Large intestine (tissue), 3 donors: ENCODE data around the gene PLEKHM3. TPM values are rescaled to one million over a fixed set of nuclear protein-coding genes. Genes with fewer than 3 reads are reported as not detected.
A peak's percentile ranks its signal among the peaks of the same experiment; 100 is the strongest.

Source experiments
- DNase-seq, 2 donors: peaks; one replicate each; pipeline versions ENCODE4 v3.0.0 to v3.0.0-alpha.2; 2013
- H3K27ac ChIP-seq: one replicate; pipeline ENCODE4 v1.5.1; 2013; ENCODE audit warnings: low read length
- H3K27me3 ChIP-seq: 2 replicates; pipeline ENCODE4 v1.6.1; 2013; ENCODE audit warnings: low read length; ENCODE audit not compliant: control insufficient read depth, insufficient read depth
- H3K36me3 ChIP-seq: 2 replicates; pipeline ENCODE4 v1.6.1; 2013; ENCODE audit warnings: low read length; ENCODE audit not compliant: control insufficient read depth, insufficient read depth
- H3K4me1 ChIP-seq: one replicate; pipeline ENCODE4 v1.6.1; 2013; ENCODE audit warnings: low read length; ENCODE audit not compliant: control insufficient read depth, insufficient read depth
- H3K4me3 ChIP-seq: one replicate; pipeline ENCODE4 v1.5.1; 2013; ENCODE audit warnings: low read length
- H3K9me3 ChIP-seq: one replicate; pipeline ENCODE4 v1.6.1; 2013; ENCODE audit warnings: mild to moderate bottlenecking, low read depth, low read length, moderate library complexity; ENCODE audit not compliant: control insufficient read depth
- WGBS: methylation state at CpG from one replicate; pipeline ENCODE4 v1.1.5; 2013; ENCODE audit warnings: low lambda C conversion rate; ENCODE audit not compliant: insufficient coverage; 5-methylcytosine and 5-hydroxymethylcytosine counted together
- polyA plus RNA-seq: library from polyadenylated mRNA; unstranded; fragments of 120-200 nt; gene quantifications from one replicate; pipeline ENCODE4 v1.2.1, GENCODE V29; 2013

PLEKHM3 gene
- polyA plus RNA-seq, 1 donor, result 11.3 TPM

- H3K4me1 ChIP-seq, result peaks cover 20% of the 10 kb centered on the region
- H3K27ac ChIP-seq, result peak overlapping the region; percentile 58
- DNase-seq, result peak in 1 of 2 donors; percentile 51
- no peaks in the 10 kb centered on the region for H3K9me3 ChIP-seq
- H3K27me3 ChIP-seq, result no peaks in the 10 kb centered on the region
- no peak overlapping the region for H3K4me3 ChIP-seq
- no peaks in the 10 kb centered on the region for H3K36me3 ChIP-seq
Observed at GRCh38 chr2:207970826-207971180, 54.5 kb downstream of the PLEKHM3 start.

DNA sequence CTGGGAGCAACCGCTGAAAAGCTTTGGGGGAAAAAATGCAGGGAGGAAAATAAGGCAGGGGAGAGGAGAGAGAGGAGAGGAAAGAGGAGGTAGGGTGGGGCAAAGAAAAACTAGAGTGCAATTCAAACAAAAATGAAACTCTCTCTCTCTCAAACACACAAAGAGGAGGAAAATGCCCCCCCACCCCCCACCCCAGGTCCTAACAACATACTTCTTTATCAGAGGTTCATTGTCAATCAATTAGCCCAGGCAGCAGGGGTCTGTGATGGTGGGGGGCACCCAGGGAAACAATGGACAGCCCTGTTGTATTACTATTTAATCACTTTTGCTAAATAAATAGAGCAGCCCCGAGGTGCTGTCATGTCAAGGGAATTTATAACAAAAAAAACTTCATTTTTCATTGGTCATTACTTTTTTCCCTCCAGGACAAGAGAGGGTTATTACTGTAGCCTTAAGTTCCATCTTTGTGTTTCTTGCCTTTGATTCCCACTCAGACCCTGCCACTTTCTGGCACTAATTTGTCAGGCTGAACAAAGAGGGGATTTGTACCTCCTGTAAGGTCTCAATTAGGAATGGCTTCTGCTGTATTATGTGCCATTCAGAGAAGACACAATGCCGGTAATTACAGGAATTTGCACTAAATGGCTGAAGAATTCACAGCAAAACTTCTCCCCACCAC is 55.0 kb downstream of the PLEKHM3 start:
- Histone ChIP-seq H3K36me3 (no peaks in the 10 kb centered on the region), H3K27me3 (no peaks in the 10 kb centered on the region), H3K4me3 (no peak overlapping the region), H3K9me3 (no peaks in the 10 kb centered on the region), H3K4me1 (peaks cover 20% of the 10 kb centered on the region), H3K27ac (peak overlapping the region; percentile 58)
- peak in 1 of 2 donors; percentile 26 for DNase-seq
- no CpG with 5 or more reads among the region's 3 CpGs for WGBS

GRCh38 chr2:207969249-207969648 is 56.1 kb downstream of the PLEKHM3 start:
- Histone ChIP-seq H3K4me3 (no peak overlapping the region), H3K9me3 (no peaks in the 10 kb centered on the region), H3K36me3 (no peaks in the 10 kb centered on the region), H3K27ac (peak overlapping the region; percentile 58), H3K4me1 (peaks cover 20% of the 10 kb centered on the region), H3K27me3 (no peaks in the 10 kb centered on the region)
- DNase-seq, result peak in 1 of 2 donors; percentile 43
- no CpG with 5 or more reads among the region's 2 CpGs for WGBS

- H3K4me3 ChIP-seq, result no peak overlapping the region
- H3K4me1 ChIP-seq, result peaks cover 20% of the 10 kb centered on the region
- no peaks in the 10 kb centered on the region for H3K36me3 ChIP-seq
- H3K9me3 ChIP-seq, result peaks cover 7% of the 10 kb centered on the region
- no peaks in the 10 kb centered on the region for H3K27me3 ChIP-seq
- WGBS, result 75% methylated on average over 2 of the region's 3 CpGs
- H3K27ac ChIP-seq, result no peak overlapping the region
- DNase-seq, result no peak
Observed at GRCh38 chr2:207967121-207967520, 58.2 kb downstream of the PLEKHM3 start.

GRCh38 chr2:207960911-207961310 is 64.4 kb downstream of the PLEKHM3 start:
- WGBS, result 100% methylated on average over 1 of the region's 1 CpG

DNA sequence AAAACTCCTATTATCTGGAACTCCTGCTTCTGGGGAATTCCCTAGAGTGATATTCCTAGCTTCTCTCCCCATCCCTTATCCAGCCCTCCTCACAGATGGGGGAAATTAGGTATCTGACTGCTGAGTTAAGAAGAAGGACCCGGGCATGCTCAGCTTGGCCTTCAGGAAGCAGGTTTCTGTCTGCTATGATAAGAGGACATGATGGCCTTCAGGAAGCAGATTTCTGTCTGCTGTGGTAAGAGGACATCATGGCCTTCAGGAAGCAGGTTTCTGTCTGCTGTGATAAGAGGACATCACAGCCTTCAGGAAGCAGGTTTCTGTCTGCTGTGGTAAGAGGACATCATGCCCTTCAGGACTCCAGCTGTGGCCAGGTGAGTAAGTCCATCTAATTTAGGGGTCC is 65.2 kb downstream of the PLEKHM3 start:
- no peaks in the 10 kb centered on the region for H3K27me3 ChIP-seq
- no peak overlapping the region for H3K4me3 ChIP-seq
- H3K4me1 ChIP-seq, result no peaks in the 10 kb centered on the region
- DNase-seq, result no peak
- H3K36me3 ChIP-seq, result no peaks in the 10 kb centered on the region
- H3K27ac ChIP-seq, result no peak overlapping the region
- WGBS, result no CpG with 5 or more reads among the region's 1 CpG
- peaks cover 8% of the 10 kb centered on the region for H3K9me3 ChIP-seq

More at GRCh38 chr2:207960911-207961310, 64.4 kb downstream of the PLEKHM3 start:
- Histone ChIP-seq H3K36me3 (no peaks in the 10 kb centered on the region), H3K27me3 (no peaks in the 10 kb centered on the region), H3K27ac (no peak overlapping the region), H3K9me3 (peaks cover 8% of the 10 kb centered on the region), H3K4me1 (no peaks in the 10 kb centered on the region), H3K4me3 (no peak overlapping the region)
- no peak for DNase-seq

- no peak overlapping the region for H3K27ac ChIP-seq
- no peak for DNase-seq
- H3K36me3 ChIP-seq, result no peaks in the 10 kb centered on the region
- H3K9me3 ChIP-seq, result no peaks in the 10 kb centered on the region
- H3K27me3 ChIP-seq, result no peaks in the 10 kb centered on the region
- no CpG with 5 or more reads among the region's 3 CpGs for WGBS
- no peaks in the 10 kb centered on the region for H3K4me1 ChIP-seq
- no peak overlapping the region for H3K4me3 ChIP-seq
Observed at GRCh38 chr2:207956771-207957170, 68.6 kb downstream of the PLEKHM3 start.

GRCh38 chr2:207955456-207955855 is 69.9 kb downstream of the PLEKHM3 start:
- Histone ChIP-seq H3K9me3 (no peaks in the 10 kb centered on the region), H3K4me3 (no peak overlapping the region)
- WGBS, result no CpG with 5 or more reads among the region's 1 CpG

GRCh38 chr2:207953354-207953753 is 72.0 kb downstream of the PLEKHM3 start:
- H3K4me1 ChIP-seq, result no peaks in the 10 kb centered on the region
- no peaks in the 10 kb centered on the region for H3K27me3 ChIP-seq
- H3K27ac ChIP-seq, result no peak overlapping the region
- no peaks in the 10 kb centered on the region for H3K36me3 ChIP-seq
- H3K4me3 ChIP-seq, result no peak overlapping the region
- no peaks in the 10 kb centered on the region for H3K9me3 ChIP-seq
- WGBS, result 80% methylated on average over 1 of the region's 3 CpGs
- DNase-seq, result no peak

More at GRCh38 chr2:207955456-207955855, 69.9 kb downstream of the PLEKHM3 start:
- H3K4me1 ChIP-seq, result no peaks in the 10 kb centered on the region
- H3K27me3 ChIP-seq, result no peaks in the 10 kb centered on the region
- DNase-seq, result no peak
- no peak overlapping the region for H3K27ac ChIP-seq
- no peaks in the 10 kb centered on the region for H3K36me3 ChIP-seq

- WGBS, result 12% methylated on average over 3 of the region's 6 CpGs
- H3K27ac ChIP-seq, result no peak overlapping the region
- H3K27me3 ChIP-seq, result no peaks in the 10 kb centered on the region
- no peaks in the 10 kb centered on the region for H3K9me3 ChIP-seq
- H3K4me3 ChIP-seq, result no peak overlapping the region
- H3K36me3 ChIP-seq, result no peaks in the 10 kb centered on the region
- no peaks in the 10 kb centered on the region for H3K4me1 ChIP-seq
- DNase-seq, result peak in 1 of 2 donors; percentile 58
Observed at GRCh38 chr2:207952564-207953345, 72.6 kb downstream of the PLEKHM3 start.
